DOHH2 (cell line): ENCODE results near the gene PXMP2.

ENCODE experiments used
- H3F3A ChIP-seq: fragments of 200-600 bp; sonication (generic), shearing (Covaris generic); 2 replicates; pipeline ENCODE4 v1.6.0; 2016; ENCODE audit warnings: antibody characterized with exemption, mild to moderate bottlenecking; ENCODE audit not compliant: control insufficient read depth, insufficient read depth
- H3K27ac ChIP-seq: fragments of 200-600 bp; sonication (generic); 2 replicates; pipeline ENCODE4 v1.5.1; 2014; ENCODE audit warnings: low read depth, mild to moderate bottlenecking, low read length, moderate library complexity
- H3K27me3 ChIP-seq: fragments of 200-600 bp; sonication (generic); 2 replicates; pipeline ENCODE4 v1.6.1; 2014; ENCODE audit warnings: mild to moderate bottlenecking, low read length, mixed read lengths; ENCODE audit not compliant: control insufficient read depth
- H3K36me3 ChIP-seq: fragments of 200-600 bp; sonication (generic); 2 replicates; pipeline ENCODE4 v1.6.1; 2014; ENCODE audit warnings: mild to moderate bottlenecking, low read length, moderate library complexity, mixed read lengths; ENCODE audit not compliant: control insufficient read depth
- H3K4me1 ChIP-seq: fragments of 200-600 bp; sonication (generic); 2 replicates; pipeline ENCODE4 v1.6.1; 2014; ENCODE audit warnings: mild to moderate bottlenecking, low read length, mixed read lengths; ENCODE audit not compliant: control insufficient read depth
- H3K4me2 ChIP-seq: fragments of 200-600 bp; sonication (generic); 2 replicates; pipeline ENCODE4 v1.6.0; 2014; ENCODE audit warnings: mild to moderate bottlenecking, low read length, moderate library complexity
- H3K4me3 ChIP-seq: fragments of 200-600 bp; sonication (generic); 2 replicates; pipeline ENCODE4 v1.5.1; 2014; ENCODE audit warnings: mild to moderate bottlenecking, low read length, mixed read lengths
- H3K79me2 ChIP-seq: fragments of 200-600 bp; sonication (generic); 2 replicates; pipeline ENCODE4 v1.6.1; 2014; ENCODE audit warnings: mild to moderate bottlenecking, low read length, mixed read lengths; ENCODE audit not compliant: control insufficient read depth
- H3K9me2 ChIP-seq: fragments of 200-600 bp; sonication (generic); replicated peaks from 2 replicates; pipeline ENCODE4 v1.6.1; 2014; ENCODE audit warnings: mild to moderate bottlenecking, low read length, mixed read lengths; ENCODE audit not compliant: control insufficient read depth
- H3K9me3 ChIP-seq: fragments of 200-600 bp; sonication (generic); 2 replicates; pipeline ENCODE4 v1.6.1; 2014; ENCODE audit warnings: antibody characterized with exemption, low read length, mixed read lengths; ENCODE audit not compliant: control insufficient read depth, insufficient read depth
- H4K20me1 ChIP-seq: fragments of 200-600 bp; sonication (generic); 2 replicates; pipeline ENCODE4 v1.6.0; 2014; ENCODE audit warnings: low read depth, mild to moderate bottlenecking, antibody characterized with exemption, low read length, moderate library complexity; ENCODE audit not compliant: control insufficient read depth, insufficient read depth
- EZH2phosphoT487 ChIP-seq: fragments of 200-600 bp; sonication (generic); IDR thresholded peaks from 2 replicates; pipeline ENCODE4 v1.6.1; 2017; ENCODE audit warnings: borderline replicate concordance, mild to moderate bottlenecking, antibody characterized with exemption, low read length, moderate library complexity, mixed read lengths
- TF ChIP-seq, protein P1 (sequence below): fragments of 200-600 bp; sonication (generic); IDR thresholded peaks from one replicate; pipeline ENCODE4 v1.5.1; 2014; ENCODE audit warnings: antibody characterized with exemption, mild to moderate bottlenecking, low read depth, low read length; ENCODE audit not compliant: poor library complexity, severe bottlenecking

Gene PXMP2

GRCh38 chr12:132724506-132725241 lies 37.3 kb downstream of the PXMP2 start:
- peaks cover 20% of the 10 kb centered on the region for H3K79me2 ChIP-seq
- TF ChIP-seq EZH2phosphoT487: no peak
- TF ChIP-seq, protein P1, sequence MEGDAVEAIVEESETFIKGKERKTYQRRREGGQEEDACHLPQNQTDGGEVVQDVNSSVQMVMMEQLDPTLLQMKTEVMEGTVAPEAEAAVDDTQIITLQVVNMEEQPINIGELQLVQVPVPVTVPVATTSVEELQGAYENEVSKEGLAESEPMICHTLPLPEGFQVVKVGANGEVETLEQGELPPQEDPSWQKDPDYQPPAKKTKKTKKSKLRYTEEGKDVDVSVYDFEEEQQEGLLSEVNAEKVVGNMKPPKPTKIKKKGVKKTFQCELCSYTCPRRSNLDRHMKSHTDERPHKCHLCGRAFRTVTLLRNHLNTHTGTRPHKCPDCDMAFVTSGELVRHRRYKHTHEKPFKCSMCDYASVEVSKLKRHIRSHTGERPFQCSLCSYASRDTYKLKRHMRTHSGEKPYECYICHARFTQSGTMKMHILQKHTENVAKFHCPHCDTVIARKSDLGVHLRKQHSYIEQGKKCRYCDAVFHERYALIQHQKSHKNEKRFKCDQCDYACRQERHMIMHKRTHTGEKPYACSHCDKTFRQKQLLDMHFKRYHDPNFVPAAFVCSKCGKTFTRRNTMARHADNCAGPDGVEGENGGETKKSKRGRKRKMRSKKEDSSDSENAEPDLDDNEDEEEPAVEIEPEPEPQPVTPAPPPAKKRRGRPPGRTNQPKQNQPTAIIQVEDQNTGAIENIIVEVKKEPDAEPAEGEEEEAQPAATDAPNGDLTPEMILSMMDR: no peak
- H3K27ac ChIP-seq: no peak overlapping the region
- H3K27me3 ChIP-seq: no peaks in the 10 kb centered on the region
- H3K36me3 ChIP-seq: peaks cover 91% of the 10 kb centered on the region
- peaks cover 2% of the 10 kb centered on the region; the same call in 1 of the 2 replicates for H4K20me1 ChIP-seq
- no peak overlapping the region for H3K4me3 ChIP-seq
- no peaks in the 10 kb centered on the region for H3K4me1 ChIP-seq
- no peak overlapping the region for H3K4me2 ChIP-seq
- H3K9me3 ChIP-seq: no peaks in the 10 kb centered on the region
- H3F3A ChIP-seq: peaks cover 29% of the 10 kb centered on the region
- no peaks in the 10 kb centered on the region for H3K9me2 ChIP-seq

DNA sequence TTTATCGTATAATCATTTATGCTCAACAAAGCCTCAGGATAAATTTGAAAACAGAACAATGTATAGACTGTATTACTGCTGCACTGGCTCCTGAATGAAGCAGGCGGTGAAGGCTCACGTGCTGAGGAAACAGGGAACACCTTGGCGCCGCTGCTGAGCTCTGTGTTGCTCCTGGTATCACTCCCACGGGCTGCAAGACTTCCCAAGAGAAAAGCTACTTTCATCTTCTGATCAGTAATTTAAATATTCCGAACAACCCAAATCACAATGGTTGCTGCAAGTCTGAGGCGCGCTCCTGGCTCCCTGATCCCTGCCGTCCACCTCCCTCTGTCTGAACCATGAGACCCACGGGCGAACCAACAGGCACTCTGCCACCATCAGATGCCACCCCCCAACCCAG lies 39.0 kb downstream of the PXMP2 start:
- Histone ChIP-seq H3K27me3 (no peaks in the 10 kb centered on the region), H3K4me2 (no peak overlapping the region), H3K4me1 (no peaks in the 10 kb centered on the region), H3K4me3 (no peak overlapping the region), H3K9me3 (no peaks in the 10 kb centered on the region), H3F3A (peaks cover 26% of the 10 kb centered on the region), H3K9me2 (no peaks in the 10 kb centered on the region), H3K36me3 (peaks cover 92% of the 10 kb centered on the region), H3K79me2 (peaks cover 24% of the 10 kb centered on the region), H4K20me1 (no peaks in the 10 kb centered on the region; the same call in 1 of the 2 replicates), H3K27ac (no peak overlapping the region)
- TF ChIP-seq EZH2phosphoT487: no peak

- H3K79me2 ChIP-seq: peaks cover 23% of the 10 kb centered on the region
- no peaks in the 10 kb centered on the region for H3K9me3 ChIP-seq
- H3K36me3 ChIP-seq: peaks cover 92% of the 10 kb centered on the region
- H3K27me3 ChIP-seq: no peaks in the 10 kb centered on the region
- no peaks in the 10 kb centered on the region for H3K9me2 ChIP-seq
- H3K4me2 ChIP-seq: no peak overlapping the region
- no peak overlapping the region for H3K4me3 ChIP-seq
- H3K4me1 ChIP-seq: no peaks in the 10 kb centered on the region
- H3F3A ChIP-seq: peaks cover 23% of the 10 kb centered on the region
- no peak overlapping the region for H3K27ac ChIP-seq
- H4K20me1 ChIP-seq: no peaks in the 10 kb centered on the region; the same call in 1 of the 2 replicates
- TF ChIP-seq, protein P1: no peak
- TF ChIP-seq EZH2phosphoT487: no peak
Observed at GRCh38 chr12:132727091-132727794, 39.9 kb downstream of the PXMP2 start.

DNA sequence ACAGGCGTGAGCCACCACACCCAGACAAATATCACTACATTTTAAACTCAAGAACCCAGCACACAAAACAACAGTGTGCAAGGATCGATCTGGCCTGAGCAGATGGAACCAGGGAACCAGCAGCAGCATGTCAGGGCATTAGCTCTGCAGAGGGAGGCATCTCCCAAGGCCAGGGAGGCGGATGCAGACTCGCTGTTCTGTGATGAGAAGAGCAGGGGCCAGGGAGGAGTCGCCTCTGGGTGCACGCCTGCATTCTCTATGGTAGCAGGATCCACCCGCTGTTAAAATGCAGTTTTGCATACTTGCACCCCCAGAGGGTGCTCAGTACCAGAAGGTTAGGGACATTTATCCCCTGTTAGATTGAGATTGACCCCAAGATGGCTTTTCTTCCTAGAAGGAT lies 41.1 kb downstream of the PXMP2 start:
- Histone ChIP-seq H4K20me1 (no peaks in the 10 kb centered on the region; the same call in 1 of the 2 replicates), H3K27ac (no peak overlapping the region), H3K9me2 (no peaks in the 10 kb centered on the region), H3K79me2 (peaks cover 17% of the 10 kb centered on the region), H3F3A (peaks cover 23% of the 10 kb centered on the region), H3K4me1 (no peaks in the 10 kb centered on the region), H3K9me3 (no peaks in the 10 kb centered on the region), H3K36me3 (peaks cover 93% of the 10 kb centered on the region), H3K27me3 (no peaks in the 10 kb centered on the region), H3K4me3 (no peak overlapping the region), H3K4me2 (no peak overlapping the region)
- TF ChIP-seq EZH2phosphoT487: no peak
- TF ChIP-seq, protein P1: no peak
